Testis (tissue), 2 donors: Measurements from ENCODE around the gene COL26A1.

Experiments
- POLR2A ChIP-seq: fragments of 450-650 bp; IDR thresholded peaks from one replicate; pipeline ENCODE4 v1.6.1; 2017; ENCODE audit warnings: antibody characterized with exemption, mild to moderate bottlenecking, moderate library complexity
- TF ChIP-seq, protein P1 (sequence below), 3 experiments: fragments of 450-650 bp in 2 of 3; fragments of 200-600 bp in 1 of 3; sonication (generic) in 1 of 3; IDR thresholded peaks; one replicate each; pipeline ENCODE4 v1.5.1; 2016 to 2019; ENCODE audit warnings: antibody characterized with exemption in 3 of 3, mild to moderate bottlenecking in 2 of 3, moderate library complexity in 1 of 3

GRCh38 chr7:101578552-101578951, 215.9 kb downstream of the COL26A1 start:
- TF ChIP-seq, protein P1, sequence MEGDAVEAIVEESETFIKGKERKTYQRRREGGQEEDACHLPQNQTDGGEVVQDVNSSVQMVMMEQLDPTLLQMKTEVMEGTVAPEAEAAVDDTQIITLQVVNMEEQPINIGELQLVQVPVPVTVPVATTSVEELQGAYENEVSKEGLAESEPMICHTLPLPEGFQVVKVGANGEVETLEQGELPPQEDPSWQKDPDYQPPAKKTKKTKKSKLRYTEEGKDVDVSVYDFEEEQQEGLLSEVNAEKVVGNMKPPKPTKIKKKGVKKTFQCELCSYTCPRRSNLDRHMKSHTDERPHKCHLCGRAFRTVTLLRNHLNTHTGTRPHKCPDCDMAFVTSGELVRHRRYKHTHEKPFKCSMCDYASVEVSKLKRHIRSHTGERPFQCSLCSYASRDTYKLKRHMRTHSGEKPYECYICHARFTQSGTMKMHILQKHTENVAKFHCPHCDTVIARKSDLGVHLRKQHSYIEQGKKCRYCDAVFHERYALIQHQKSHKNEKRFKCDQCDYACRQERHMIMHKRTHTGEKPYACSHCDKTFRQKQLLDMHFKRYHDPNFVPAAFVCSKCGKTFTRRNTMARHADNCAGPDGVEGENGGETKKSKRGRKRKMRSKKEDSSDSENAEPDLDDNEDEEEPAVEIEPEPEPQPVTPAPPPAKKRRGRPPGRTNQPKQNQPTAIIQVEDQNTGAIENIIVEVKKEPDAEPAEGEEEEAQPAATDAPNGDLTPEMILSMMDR (IDR thresholded peaks at IDR 0.05): no peak
- TF ChIP-seq POLR2A: no peak
